GM12892 (cell line): ENCODE measurements around the gene S100B.

Experiments used
- POLR2A ChIP-seq: IDR thresholded peaks from 2 replicates; pipeline ENCODE4 v1.6.1; 2011; ENCODE audit warnings: low read depth, low read length, control low read depth
- TAF1 ChIP-seq: IDR thresholded peaks from 2 replicates; pipeline ENCODE4 v1.6.1; 2011; ENCODE audit warnings: low read depth, mild to moderate bottlenecking, control low read depth, low read length, borderline replicate concordance

- TF ChIP-seq POLR2A = no peak
- no peak for TF ChIP-seq TAF1
Observed at GRCh38 chr21:46564391-46564790, 40.5 kb downstream of the S100B start.
